Heart left ventricle (tissue), 16 donors: Measurements from ENCODE around the gene QPRT. TPM values are rescaled to one million over a fixed set of nuclear protein-coding genes. Genes with fewer than 3 reads are reported as not detected.
"Not testable (repeated sequence)": the region's sequence is repeated elsewhere in the genome, so short reads cannot be mapped to it uniquely, and the experiment has no call there.

Source experiments
- ATAC-seq, 4 donors: fragments of 200-7000 bp; cut with Tn5 transposase; one replicate each; pipeline ENCODE4 v1.9.1; 2020 to 2022; ENCODE audit warnings: moderate library complexity in 4 of 4, mild to moderate bottlenecking in 3 of 4, moderate number of reproducible peaks in 1 of 4
- DNase-seq, 5 donors: peaks; one replicate each; pipeline ENCODE4 v3.0.0-alpha.2; 2020
- H3K27ac ChIP-seq, 12 donors: fragments of 200-600 bp; sonication (generic) in 4 of 12; one replicate each; pipeline versions ENCODE4 v1.5.0 to v1.8.0; 2016 to 2022; ENCODE audit warnings: mild to moderate bottlenecking in 2 of 12
- H3K27me3 ChIP-seq, 9 donors: fragments of 200-600 bp; sonication (generic) in 2 of 9; one replicate each; pipeline versions ENCODE4 v1.5.1 to v1.8.0; 2016 to 2022; ENCODE audit warnings: mild to moderate bottlenecking in 3 of 9
- H3K36me3 ChIP-seq, 9 donors: fragments of 200-600 bp; sonication (generic) in 2 of 9; one replicate each; pipeline versions ENCODE4 v1.5.0 to v1.8.0; 2018 to 2022; ENCODE audit warnings: mild to moderate bottlenecking in 2 of 9
- H3K4me1 ChIP-seq, 12 donors: fragments of 200-600 bp; sonication (generic) in 4 of 12; one replicate each; pipeline versions ENCODE4 v1.5.0 to v1.8.0; 2016 to 2022; ENCODE audit warnings: mild to moderate bottlenecking in 3 of 12
- H3K4me3 ChIP-seq, 12 donors: fragments of 200-600 bp; sonication (generic) in 4 of 12; one replicate each; pipeline versions ENCODE4 v1.5.0 to v1.8.0; 2017 to 2022; ENCODE audit warnings: mild to moderate bottlenecking in 9 of 12, moderate library complexity in 4 of 12
- H3K9me3 ChIP-seq, 12 donors: fragments of 200-600 bp; sonication (generic) in 4 of 12; one replicate each; pipeline versions ENCODE4 v1.5.0 to v1.8.0; 2016 to 2022; ENCODE audit warnings: mild to moderate bottlenecking in 1 of 12
- POLR2A ChIP-seq, 2 donors: fragments of 450-650 bp; IDR thresholded peaks; one replicate each; pipeline ENCODE4 v1.6.1; 2017; ENCODE audit warnings: antibody characterized with exemption in 2 of 2, mild to moderate bottlenecking in 2 of 2, moderate library complexity in 2 of 2
- WGBS, 4 donors: extraction: QIAGEN DNeasy Blood & Tissue Kit in 2 of 4; methylation state at CpG; one replicate each; pipeline versions ENCODE4 v1.1.5 to v1.1.7; 2013 to 2018; 5-methylcytosine and 5-hydroxymethylcytosine counted together
- intact Hi-C, 10 donors: fragments of 100-400 bp; cut with DNase I; formaldehyde crosslinking; loops; one replicate each; pipeline versions ENCODE4 v1.11.1 to v1.14.2; 2022
- polyA plus RNA-seq, 2 donors: library from polyadenylated mRNA; stranded (reverse); fragments of 200-250 nt; gene quantifications; one replicate each; pipeline ENCODE4 v1.2.3, GENCODE V29; 2013
- total RNA-seq, 9 donors: library from RNA; depleted of rRNA in 2 of 9; stranded (reverse); fragments of >200 nt in 2 of 9; fragmentation: NEBNext Ultra II Directional in 3 of 9; extraction: Animal tissue kit (Norgen Biotek cat#: 25700) in 3 of 9; gene quantifications; one replicate each; pipeline versions ENCODE4 v1.1.0 to v1.2.4, GENCODE V29; 2016 to 2023
- TF ChIP-seq, protein P1 (sequence below), 12 donors: fragments of 200-600 bp; sonication (generic) in 4 of 12; IDR thresholded peaks; one replicate each; pipeline versions ENCODE4 v1.5.0 to v1.8.0; 2018 to 2022; ENCODE audit warnings: antibody characterized with exemption in 12 of 12, mild to moderate bottlenecking in 5 of 12
- donor health status: ischemic (EF 13 %, LVEDD 7.1; RV severe dilation, severe dysfunction).
- donor health status: healthy with polysubstance abuse.
- donor health status: DM: no; HTN: yes; CAD: no.
- donor health status: DM: no; HTN: no; CAD: no.
- donor health status: ischemic (EF 25% LVEDD 6.9; RV normal size, moderate dysfunction).
- donor health status: ischemic (EF 25% LVEDD 5.7; RV mildly dilated, moderate dysfunction).
- donor health status: healthy.
- donor health status: DM: yes; HTN: yes; CAD: no.
- donor health status: ischemic (EF 35%, LVEDD 5.7; RV mildly dilated, moderate dysfunction).
- donor health status: nonischemic (EF 11% LVEDD 7.7; RV severe dilation, severe dysfunction).
- donor health status: DM: yes; HTN: yes; CAD: no.
- donor health status: PGD.
- donor health status: ischemic (EF 29% LVEDD 5.4; RV normal size, mild dysfunction).
- donor health status: nonischemic (EF 23%, LVEDD 6.1; RV moderate dilation, normal function).

The QPRT gene
- total and polyA plus RNA-seq, 11 donors = 3.6 to 36.5 (median 23.1) TPM

GRCh38 chr16:29720703-29721102 lies 41.7 kb downstream of the QPRT start:
- no peaks in the 10 kb centered on the region for H3K9me3 ChIP-seq
- intact Hi-C loops = no loop called here
- no peaks in the 10 kb centered on the region for H3K4me1 ChIP-seq
- no peak for ATAC-seq
- no peak for DNase-seq
- no peaks in the 10 kb centered on the region for H3K27me3 ChIP-seq
- TF ChIP-seq POLR2A (IDR thresholded peaks at IDR 0.05) = no peak
- TF ChIP-seq, protein P1, sequence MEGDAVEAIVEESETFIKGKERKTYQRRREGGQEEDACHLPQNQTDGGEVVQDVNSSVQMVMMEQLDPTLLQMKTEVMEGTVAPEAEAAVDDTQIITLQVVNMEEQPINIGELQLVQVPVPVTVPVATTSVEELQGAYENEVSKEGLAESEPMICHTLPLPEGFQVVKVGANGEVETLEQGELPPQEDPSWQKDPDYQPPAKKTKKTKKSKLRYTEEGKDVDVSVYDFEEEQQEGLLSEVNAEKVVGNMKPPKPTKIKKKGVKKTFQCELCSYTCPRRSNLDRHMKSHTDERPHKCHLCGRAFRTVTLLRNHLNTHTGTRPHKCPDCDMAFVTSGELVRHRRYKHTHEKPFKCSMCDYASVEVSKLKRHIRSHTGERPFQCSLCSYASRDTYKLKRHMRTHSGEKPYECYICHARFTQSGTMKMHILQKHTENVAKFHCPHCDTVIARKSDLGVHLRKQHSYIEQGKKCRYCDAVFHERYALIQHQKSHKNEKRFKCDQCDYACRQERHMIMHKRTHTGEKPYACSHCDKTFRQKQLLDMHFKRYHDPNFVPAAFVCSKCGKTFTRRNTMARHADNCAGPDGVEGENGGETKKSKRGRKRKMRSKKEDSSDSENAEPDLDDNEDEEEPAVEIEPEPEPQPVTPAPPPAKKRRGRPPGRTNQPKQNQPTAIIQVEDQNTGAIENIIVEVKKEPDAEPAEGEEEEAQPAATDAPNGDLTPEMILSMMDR (IDR thresholded peaks at IDR 0.05) = no peak
- H3K4me3 ChIP-seq = no peak overlapping the region
- 73 to 82% (median 81%) methylated on average over 5 of the region's 5 CpGs for WGBS, 4 donors
- H3K36me3 ChIP-seq = no peaks in the 10 kb centered on the region
- no peak overlapping the region for H3K27ac ChIP-seq

- H3K4me1 ChIP-seq, H3K27ac ChIP-seq, H3K27me3 ChIP-seq, H3K36me3 ChIP-seq, H3K4me3 ChIP-seq, H3K9me3 ChIP-seq, intact Hi-C loops: not testable (repeated sequence)
- DNase-seq (peak in 4 of 5 donors; percentile 63 to 73 (median 67)), ATAC-seq (peak; percentile 47 to 91 (median 76))
- WGBS, 4 donors = 41 to 43% (median 43%) methylated on average over 23 to 24 of the region's 24 CpGs
- TF ChIP-seq, protein P1 (IDR thresholded peaks at IDR 0.05) = peak; percentile 31 to 67 (median 50)
These were observed 42.3 kb downstream of the QPRT start for GRCh38 chr16:29721167-29721879.

DNA sequence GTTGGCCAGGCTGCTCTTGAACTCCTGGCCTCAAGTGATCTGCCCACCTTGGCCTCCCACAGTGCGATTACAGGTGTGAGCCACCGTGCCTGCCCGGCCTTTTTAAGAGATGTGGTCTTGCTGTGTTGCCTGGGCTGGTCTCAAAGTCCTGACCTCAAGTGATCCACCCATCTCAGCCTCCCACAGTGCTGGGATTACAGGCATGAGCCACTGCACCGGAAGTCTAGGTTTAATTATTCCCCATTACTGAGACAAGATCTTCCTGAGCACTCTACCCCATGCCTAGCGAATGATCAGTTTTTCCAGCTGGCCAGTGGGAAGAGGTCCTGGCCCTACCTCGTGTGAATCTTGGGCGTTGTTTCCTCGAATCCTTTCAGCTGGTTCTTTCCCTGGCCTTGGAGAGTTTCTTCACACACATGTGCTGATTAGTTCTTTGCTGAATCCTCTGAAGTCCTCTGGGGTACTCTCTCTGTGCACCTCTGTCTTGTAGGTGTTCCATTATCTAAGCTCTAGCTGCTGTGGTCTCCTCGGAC lies 47.9 kb downstream of the QPRT start:
- no peak for DNase-seq
- Histone ChIP-seq H3K27me3 (peaks cover 0 to 2% (median 0%) of the 10 kb centered on the region in 9 donors), H3K4me1 (peaks cover 0 to 7% (median 0%) of the 10 kb centered on the region in 12 donors), H3K4me3 (no peak overlapping the region), H3K36me3 (no peaks in the 10 kb centered on the region), H3K9me3 (no peaks in the 10 kb centered on the region), H3K27ac (no peak overlapping the region)
- no peak for ATAC-seq
- WGBS, 4 donors = 73 to 82% (median 76%) methylated on average over 7 to 9 of the region's 9 CpGs
- TF ChIP-seq, protein P1 (IDR thresholded peaks at IDR 0.05) = no peak
- TF ChIP-seq POLR2A (IDR thresholded peaks at IDR 0.05) = no peak
- intact Hi-C loops = no loop called here

DNA sequence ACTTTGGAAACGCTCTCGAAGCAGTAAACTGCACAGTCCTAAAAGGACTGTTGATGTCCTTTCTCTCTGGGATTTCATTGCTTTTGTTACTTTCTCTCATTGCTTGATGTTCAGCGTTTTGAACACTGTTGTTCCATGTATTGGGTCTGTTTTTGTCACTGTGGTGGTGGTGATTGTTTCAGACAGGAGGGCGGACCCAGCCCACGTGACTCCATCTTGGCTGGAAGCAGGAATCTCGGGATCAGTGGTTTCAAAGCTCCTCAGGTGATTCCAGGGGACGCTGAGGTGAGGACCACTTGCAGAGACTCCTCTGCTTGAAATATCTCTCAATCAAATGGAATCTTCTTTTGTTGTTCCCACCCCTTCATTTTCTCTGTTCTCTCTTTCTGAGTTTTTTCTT lies 48.5 kb downstream of the QPRT start:
- no peaks in the 10 kb centered on the region for H3K9me3 ChIP-seq
- 72 to 80% (median 77%) methylated on average over 7 of the region's 7 CpGs for WGBS, 4 donors
- intact Hi-C loops = no loop called here

More for the DNA sequence above, 48.5 kb downstream of the QPRT start:
- Histone ChIP-seq H3K27me3 (peaks cover 0 to 2% (median 0%) of the 10 kb centered on the region in 9 donors), H3K36me3 (no peaks in the 10 kb centered on the region), H3K4me1 (peaks cover 0 to 7% (median 0%) of the 10 kb centered on the region in 12 donors), H3K4me3 (no peak overlapping the region), H3K27ac (no peak overlapping the region)
- TF ChIP-seq, protein P1 (IDR thresholded peaks at IDR 0.05) = no peak
- TF ChIP-seq POLR2A (IDR thresholded peaks at IDR 0.05) = no peak
- DNase-seq = no peak
- no peak for ATAC-seq
